OCI-LY7 (cell line): ENCODE results near the gene ST3GAL3. TPM values are rescaled to one million over a fixed set of nuclear protein-coding genes. Genes with fewer than 3 reads are reported as not detected.

ENCODE experiments used
- BruUV-seq: library from RNA; stranded (reverse); fragments of 400-500 nt; replicated peaks from 2 replicates; lab custom pipeline; 2021; lab: Mats Ljungman, UMichigan
- CTCF ChIA-PET: fragments of 300-600 bp; sonication (Branson Sonifier 250); formaldehyde crosslinking; loops from one replicate; lab custom pipeline; 2022; ENCODE audit warnings: antibody characterized with exemption; ENCODE audit not compliant: unreplicated experiment; lab: Charles Lee
- POLR2A ChIA-PET: fragments of 300-600 bp; sonication (Branson Sonifier 250); formaldehyde crosslinking; loops from one replicate; lab custom pipeline; 2022; ENCODE audit warnings: antibody characterized with exemption; lab: Charles Lee
- DNase-seq: peaks from one replicate; pipeline ENCODE4 v3.0.0-alpha.2; 2015; ENCODE audit warnings: low spot score
- H2AFZ ChIP-seq: fragments of 200-600 bp; sonication (generic), shearing (Covaris generic); 2 replicates; pipeline ENCODE4 v1.6.1; 2014; ENCODE audit warnings: mild to moderate bottlenecking, antibody characterized with exemption, low read length, moderate library complexity
- H3K27ac ChIP-seq: fragments of 200-600 bp; sonication (generic); 2 replicates; pipeline ENCODE4 v1.5.1; 2014; ENCODE audit warnings: mixed run types, low read depth, mild to moderate bottlenecking, moderate library complexity, low read length, inconsistent platforms; ENCODE audit not compliant: poor library complexity, severe bottlenecking
- H3K36me3 ChIP-seq: fragments of 200-600 bp; sonication (generic); 2 replicates; pipeline ENCODE4 v1.6.1; 2014; ENCODE audit warnings: mild to moderate bottlenecking, antibody characterized with exemption, low read length, moderate library complexity, mixed read lengths; ENCODE audit not compliant: insufficient read depth
- H3K4me1 ChIP-seq: fragments of 200-600 bp; sonication (generic); 2 replicates; pipeline ENCODE4 v1.5.1; 2014; ENCODE audit warnings: mild to moderate bottlenecking, low read length; ENCODE audit not compliant: insufficient read depth, poor library complexity, severe bottlenecking
- H3K4me2 ChIP-seq: fragments of 200-600 bp; sonication (generic); 2 replicates; pipeline ENCODE4 v1.6.1; 2014; ENCODE audit warnings: mild to moderate bottlenecking, low read length
- H3K4me3 ChIP-seq: fragments of 200-600 bp; sonication (generic); 2 replicates; pipeline ENCODE4 v1.5.1; 2014; ENCODE audit warnings: mild to moderate bottlenecking, low read depth, low read length; ENCODE audit not compliant: poor library complexity, severe bottlenecking
- H3K79me2 ChIP-seq: fragments of 200-600 bp; sonication (generic); 2 replicates; pipeline ENCODE4 v1.6.1; 2016; ENCODE audit warnings: low read depth, mild to moderate bottlenecking, low read length, moderate library complexity, mixed read lengths; ENCODE audit not compliant: insufficient read depth
- H3K9me2 ChIP-seq: fragments of 200-600 bp; sonication (generic); 2 replicates; pipeline ENCODE4 v1.6.1; 2016; ENCODE audit warnings: mild to moderate bottlenecking, low read length, mixed read lengths; ENCODE audit not compliant: insufficient read depth
- H3K9me3 ChIP-seq: fragments of 200-600 bp; sonication (generic); 2 replicates; pipeline ENCODE4 v1.6.1; 2014; ENCODE audit warnings: mild to moderate bottlenecking, mixed run types, low read length, mixed read lengths
- H4K20me1 ChIP-seq: fragments of 200-600 bp; sonication (generic); 2 replicates; pipeline ENCODE4 v1.6.1; 2014; ENCODE audit warnings: mild to moderate bottlenecking, antibody characterized with exemption, low read length, moderate library complexity, mixed read lengths; ENCODE audit not compliant: insufficient read depth
- EZH2phosphoT487 ChIP-seq: fragments of 200-600 bp; sonication (generic); IDR thresholded peaks from 2 replicates; pipeline ENCODE4 v1.6.1; 2018; ENCODE audit warnings: low read depth, borderline replicate concordance, mild to moderate bottlenecking, mixed run types, antibody characterized with exemption, low read length, moderate library complexity, mixed read lengths
- intact Hi-C: fragments of 100-400 bp; cut with micrococcal nuclease; formaldehyde crosslinking; loops from one replicate; pipeline ENCODE4 v1.10.0; 2022; ENCODE audit not compliant: unreplicated experiment
- total RNA-seq, 2 experiments: library from RNA; depleted of rRNA in 1 of 2; stranded (reverse); fragments of >200 nt in 1 of 2; shearing (Covaris generic) in 1 of 2; gene quantifications; 2 replicates each; pipeline ENCODE4 v1.2.3, GENCODE V29; 2014 to 2022
- TF ChIP-seq, protein P1 (sequence below): fragments of 200-600 bp; sonication (generic); conservative IDR thresholded peaks from 2 replicates; pipeline ENCODE4 v1.5.1; 2014; ENCODE audit warnings: mild to moderate bottlenecking, antibody characterized with exemption, low read length, moderate library complexity, mixed read lengths

The ST3GAL3 gene
- total RNA-seq, 2 experiments from 2014 or later, result 24.0 to 45.0 TPM

DNA sequence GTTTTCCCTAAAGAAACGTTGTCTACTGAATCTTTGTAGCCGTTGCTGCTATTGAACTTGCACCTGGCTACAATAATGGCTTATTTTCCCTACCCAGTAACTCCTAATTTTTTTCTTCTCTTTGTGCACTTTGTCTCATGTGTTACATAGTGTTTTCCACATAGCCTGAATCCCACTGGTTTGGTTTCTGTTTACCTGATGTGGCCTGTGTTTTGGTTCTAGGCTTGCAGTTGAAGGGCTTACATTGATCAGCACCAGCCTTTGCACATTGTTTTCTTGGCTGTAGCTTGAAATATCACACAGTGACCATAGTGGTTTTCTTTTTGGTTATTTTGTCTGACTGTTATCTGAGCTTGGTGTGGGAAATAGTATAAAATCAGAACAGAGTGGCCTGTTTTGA, 29.5 kb downstream of the ST3GAL3 start:
- Histone ChIP-seq H3K79me2 (no peaks in the 10 kb centered on the region), H3K36me3 (peaks cover 42% of the 10 kb centered on the region), H3K4me3 (no peak overlapping the region), H3K9me2 (no peaks in the 10 kb centered on the region), H3K27ac (no peak overlapping the region), H3K4me1 (no peaks in the 10 kb centered on the region), H3K9me3 (no peaks in the 10 kb centered on the region), H4K20me1 (no peaks in the 10 kb centered on the region), H2AFZ (no peak overlapping the region), H3K4me2 (no peak overlapping the region)
- ChIA-PET CTCF (no interaction called here), POLR2A (no interaction called here)
- TF ChIP-seq EZH2phosphoT487, result no peak
- TF ChIP-seq, protein P1, sequence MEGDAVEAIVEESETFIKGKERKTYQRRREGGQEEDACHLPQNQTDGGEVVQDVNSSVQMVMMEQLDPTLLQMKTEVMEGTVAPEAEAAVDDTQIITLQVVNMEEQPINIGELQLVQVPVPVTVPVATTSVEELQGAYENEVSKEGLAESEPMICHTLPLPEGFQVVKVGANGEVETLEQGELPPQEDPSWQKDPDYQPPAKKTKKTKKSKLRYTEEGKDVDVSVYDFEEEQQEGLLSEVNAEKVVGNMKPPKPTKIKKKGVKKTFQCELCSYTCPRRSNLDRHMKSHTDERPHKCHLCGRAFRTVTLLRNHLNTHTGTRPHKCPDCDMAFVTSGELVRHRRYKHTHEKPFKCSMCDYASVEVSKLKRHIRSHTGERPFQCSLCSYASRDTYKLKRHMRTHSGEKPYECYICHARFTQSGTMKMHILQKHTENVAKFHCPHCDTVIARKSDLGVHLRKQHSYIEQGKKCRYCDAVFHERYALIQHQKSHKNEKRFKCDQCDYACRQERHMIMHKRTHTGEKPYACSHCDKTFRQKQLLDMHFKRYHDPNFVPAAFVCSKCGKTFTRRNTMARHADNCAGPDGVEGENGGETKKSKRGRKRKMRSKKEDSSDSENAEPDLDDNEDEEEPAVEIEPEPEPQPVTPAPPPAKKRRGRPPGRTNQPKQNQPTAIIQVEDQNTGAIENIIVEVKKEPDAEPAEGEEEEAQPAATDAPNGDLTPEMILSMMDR, result no peak
- no TSS peak for BruUV-seq
- DNase-seq, result no peak
- intact Hi-C loops, result no loop called here

DNA sequence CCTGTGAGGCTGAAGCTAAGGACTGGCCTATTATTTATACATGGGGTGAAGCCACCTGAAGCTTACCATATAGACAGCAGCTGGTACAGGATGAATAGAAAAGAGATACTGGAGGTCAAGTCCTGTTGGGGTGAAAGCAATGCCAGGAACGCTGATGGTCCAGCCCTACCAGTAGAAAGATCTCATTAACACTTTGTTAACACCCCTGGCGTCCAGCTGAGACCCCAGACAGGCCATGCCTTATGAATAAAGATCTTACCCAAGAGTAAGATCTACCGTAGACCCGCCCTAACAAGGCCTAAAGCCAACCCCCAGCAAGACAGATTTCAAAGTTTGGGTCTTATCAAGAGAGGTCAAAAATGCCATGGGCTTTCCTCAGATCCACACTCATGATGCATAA, 34.7 kb downstream of the ST3GAL3 start:
- no peak overlapping the region for H2AFZ ChIP-seq
- H3K4me2 ChIP-seq, result no peak overlapping the region
- no peaks in the 10 kb centered on the region for H3K79me2 ChIP-seq
- BruUV-seq, result no TSS peak
- DNase-seq, result no peak
- H3K27ac ChIP-seq, result no peak overlapping the region
- H3K9me3 ChIP-seq, result no peaks in the 10 kb centered on the region
- no peaks in the 10 kb centered on the region for H4K20me1 ChIP-seq
- H3K9me2 ChIP-seq, result no peaks in the 10 kb centered on the region
- H3K36me3 ChIP-seq, result peaks cover 58% of the 10 kb centered on the region
- no peaks in the 10 kb centered on the region for H3K4me1 ChIP-seq
- intact Hi-C loops, result no loop called here
- POLR2A ChIA-PET, result no interaction called here
- TF ChIP-seq, protein P1, result no peak
- no peak for TF ChIP-seq EZH2phosphoT487
- H3K4me3 ChIP-seq, result no peak overlapping the region
- CTCF ChIA-PET, result no interaction called here

DNA sequence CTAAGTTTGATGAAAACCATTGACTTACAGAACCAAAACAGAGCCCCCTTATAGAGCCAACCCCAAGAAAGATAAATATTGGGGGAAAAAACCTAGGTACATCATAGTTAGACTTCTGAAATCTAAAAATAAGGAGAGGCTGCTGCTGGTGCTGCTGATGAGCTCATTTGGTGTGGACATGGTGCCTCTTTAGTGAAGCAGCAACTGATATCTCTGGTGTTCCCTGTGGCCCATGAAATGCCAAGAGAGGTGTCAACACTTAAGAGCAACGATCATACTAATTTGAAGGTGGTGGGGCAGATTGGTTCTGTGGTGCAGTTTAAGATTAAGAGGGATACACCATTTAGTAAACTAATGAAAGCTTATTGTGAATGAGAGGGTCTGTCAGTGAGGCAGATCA, 35.9 kb downstream of the ST3GAL3 start:
- no peaks in the 10 kb centered on the region for H3K9me3 ChIP-seq
- no peak for DNase-seq
- no peak overlapping the region for H3K27ac ChIP-seq
- no peaks in the 10 kb centered on the region for H4K20me1 ChIP-seq
- no peaks in the 10 kb centered on the region for H3K4me1 ChIP-seq
- peaks cover 57% of the 10 kb centered on the region for H3K36me3 ChIP-seq
- H3K4me3 ChIP-seq, result no peak overlapping the region
- CTCF ChIA-PET, result no interaction called here
- POLR2A ChIA-PET, result interaction anchor here (1.0 kb wide), 1 partner anchor 11 kb away, joined by 3 read pairs; no protein-coding TSS in a partner anchor
- H3K9me2 ChIP-seq, result no peaks in the 10 kb centered on the region
- TF ChIP-seq, protein P1, result no peak
- no peak for TF ChIP-seq EZH2phosphoT487
- H3K79me2 ChIP-seq, result no peaks in the 10 kb centered on the region
- intact Hi-C loops, result no loop called here
- H2AFZ ChIP-seq, result no peak overlapping the region
- no peak overlapping the region for H3K4me2 ChIP-seq
- no TSS peak for BruUV-seq
